SH-SY5Y (cell line): ENCODE measurements around the gene ZNF592.

Source experiments
- GATA2 ChIP-seq: IDR thresholded peaks from 2 replicates; pipeline ENCODE4 v1.6.1; 2011; ENCODE audit warnings: mild to moderate bottlenecking, low read depth, low read length
- GATA3 ChIP-seq: IDR thresholded peaks from 2 replicates; pipeline ENCODE4 v1.6.1; 2011; ENCODE audit warnings: low read depth, mild to moderate bottlenecking, low read length, moderate library complexity

ZNF592 gene

GRCh38 chr15:84855765-84856164, 107.4 kb downstream of the ZNF592 start:
- TF ChIP-seq GATA3 (no peak), GATA2 (no peak)
